GM12874 (cell line): Measurements from ENCODE around the gene LMBR1.

Experiments used
- TF ChIP-seq, protein P1 (sequence below): IDR thresholded peaks from 2 replicates; pipeline ENCODE4 v1.5.1; 2011; ENCODE audit warnings: low read depth, mild to moderate bottlenecking, control low read depth, low read length, moderate library complexity; ENCODE audit not compliant: insufficient read depth

The LMBR1 gene

DNA sequence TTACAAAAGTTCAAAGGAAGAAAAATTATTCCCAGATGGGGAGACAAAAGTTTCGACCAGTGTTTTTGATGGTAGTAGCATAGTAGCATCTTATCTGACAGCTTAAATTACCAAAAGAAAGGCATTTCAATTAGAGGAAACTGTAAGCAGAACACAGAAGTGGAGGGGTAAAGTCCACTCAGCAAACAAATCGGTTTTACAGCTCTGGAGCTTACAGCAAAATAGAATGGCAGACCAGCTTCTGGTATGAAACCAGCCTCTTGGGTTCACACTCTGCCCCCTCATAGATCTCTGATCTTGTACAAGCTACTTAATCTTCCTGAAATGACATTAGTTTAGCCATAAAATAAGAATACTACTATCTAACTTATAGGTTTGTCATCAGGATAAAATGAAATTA lies 133.8 kb downstream of the LMBR1 start:
- TF ChIP-seq, protein P1, sequence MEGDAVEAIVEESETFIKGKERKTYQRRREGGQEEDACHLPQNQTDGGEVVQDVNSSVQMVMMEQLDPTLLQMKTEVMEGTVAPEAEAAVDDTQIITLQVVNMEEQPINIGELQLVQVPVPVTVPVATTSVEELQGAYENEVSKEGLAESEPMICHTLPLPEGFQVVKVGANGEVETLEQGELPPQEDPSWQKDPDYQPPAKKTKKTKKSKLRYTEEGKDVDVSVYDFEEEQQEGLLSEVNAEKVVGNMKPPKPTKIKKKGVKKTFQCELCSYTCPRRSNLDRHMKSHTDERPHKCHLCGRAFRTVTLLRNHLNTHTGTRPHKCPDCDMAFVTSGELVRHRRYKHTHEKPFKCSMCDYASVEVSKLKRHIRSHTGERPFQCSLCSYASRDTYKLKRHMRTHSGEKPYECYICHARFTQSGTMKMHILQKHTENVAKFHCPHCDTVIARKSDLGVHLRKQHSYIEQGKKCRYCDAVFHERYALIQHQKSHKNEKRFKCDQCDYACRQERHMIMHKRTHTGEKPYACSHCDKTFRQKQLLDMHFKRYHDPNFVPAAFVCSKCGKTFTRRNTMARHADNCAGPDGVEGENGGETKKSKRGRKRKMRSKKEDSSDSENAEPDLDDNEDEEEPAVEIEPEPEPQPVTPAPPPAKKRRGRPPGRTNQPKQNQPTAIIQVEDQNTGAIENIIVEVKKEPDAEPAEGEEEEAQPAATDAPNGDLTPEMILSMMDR: no peak

DNA sequence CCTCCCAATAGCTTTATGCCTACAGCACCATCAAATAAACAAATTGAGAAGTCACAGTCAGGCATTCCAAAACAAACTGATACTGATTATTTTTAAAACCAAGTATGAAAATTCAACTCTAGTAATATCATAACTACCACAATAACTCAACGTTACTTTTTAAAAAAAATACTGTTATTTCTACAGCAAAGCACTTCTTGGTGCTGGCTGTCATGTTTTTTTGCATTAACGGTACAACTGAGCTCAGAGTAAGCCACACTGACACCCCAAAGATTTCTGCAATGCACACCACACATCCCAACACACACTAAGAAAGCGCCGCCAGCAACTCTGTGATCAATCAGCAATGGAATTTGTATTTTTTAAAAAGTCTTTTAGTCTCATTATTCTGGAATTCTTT lies 138.8 kb downstream of the LMBR1 start:
- TF ChIP-seq, protein P1: no peak

DNA sequence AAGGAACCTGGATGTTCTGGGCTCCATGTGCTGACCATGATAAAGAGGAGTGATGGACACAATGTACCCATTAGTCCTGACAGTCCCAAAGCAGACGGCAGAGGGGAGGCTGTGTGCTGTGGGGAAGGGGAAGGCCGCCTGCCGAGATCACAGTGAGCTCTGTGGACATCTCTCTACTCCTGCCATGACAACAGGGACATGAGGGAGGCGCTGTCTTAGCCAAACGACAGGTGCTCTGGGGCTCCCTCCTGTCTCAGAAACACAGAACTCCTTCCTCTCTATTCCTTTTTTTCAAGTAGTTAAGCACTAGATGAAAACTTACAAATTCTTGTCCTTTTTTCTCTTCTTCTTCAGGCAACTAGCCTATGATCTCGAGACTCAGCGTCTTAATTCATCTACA lies 139.4 kb downstream of the LMBR1 start:
- TF ChIP-seq, protein P1: no peak

DNA sequence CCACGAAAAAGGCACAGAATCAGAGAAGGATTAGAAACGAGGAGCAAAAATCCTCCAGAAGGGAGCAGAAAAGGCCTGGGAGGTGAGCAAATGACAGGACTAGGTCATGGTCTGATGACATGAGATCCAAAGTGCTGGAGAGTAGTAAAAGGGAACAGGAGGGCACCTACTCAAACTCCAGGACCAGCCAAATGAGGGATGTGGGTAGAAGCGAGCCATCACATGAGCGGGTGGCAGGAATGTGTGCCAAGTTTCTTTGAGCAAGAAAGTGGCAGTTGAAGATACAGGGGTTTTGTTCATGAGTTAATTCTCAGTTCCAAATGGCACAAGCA lies 139.8 kb downstream of the LMBR1 start:
- TF ChIP-seq, protein P1: no peak

DNA sequence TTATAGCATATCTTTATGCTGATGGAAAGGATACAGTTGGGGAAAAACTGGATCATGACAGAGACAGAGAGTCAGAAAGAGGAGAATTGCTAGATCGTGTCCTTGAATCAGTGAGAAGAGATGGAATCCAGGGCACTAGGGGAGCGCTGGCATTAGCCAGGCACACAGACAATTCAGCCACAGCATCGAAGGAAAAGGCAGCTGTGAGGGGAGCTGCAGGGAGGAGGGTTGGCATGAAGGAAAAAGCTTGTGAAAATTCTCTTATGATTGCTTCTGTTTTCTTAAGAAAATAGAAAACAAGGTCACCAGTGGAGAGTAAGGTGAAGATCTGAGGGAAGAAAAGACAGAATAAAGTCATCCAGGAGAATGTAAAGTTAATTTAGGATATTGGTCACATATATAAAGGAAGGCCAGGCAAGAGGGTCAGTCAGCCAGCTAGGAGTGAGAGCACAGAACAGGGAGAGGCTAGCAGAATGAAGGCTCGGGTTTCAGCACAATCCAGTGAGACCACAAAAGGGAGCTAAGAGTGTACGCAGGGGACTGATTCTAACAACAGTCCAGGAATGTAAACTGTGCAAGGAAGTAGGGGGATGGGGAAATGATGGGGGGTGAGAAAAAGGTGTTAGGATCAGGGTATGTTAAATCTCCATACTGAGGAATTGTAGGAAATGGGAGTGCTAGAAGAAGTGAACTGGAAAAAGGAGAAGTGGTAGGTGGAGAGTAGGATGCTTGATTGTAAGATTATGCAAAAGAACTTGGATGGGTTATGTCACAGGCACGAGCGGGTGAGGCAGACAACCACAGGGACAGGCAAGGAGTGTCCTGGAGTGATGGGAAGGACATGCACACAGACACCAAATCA lies 140.4 kb downstream of the LMBR1 start:
- TF ChIP-seq, protein P1: no peak

DNA sequence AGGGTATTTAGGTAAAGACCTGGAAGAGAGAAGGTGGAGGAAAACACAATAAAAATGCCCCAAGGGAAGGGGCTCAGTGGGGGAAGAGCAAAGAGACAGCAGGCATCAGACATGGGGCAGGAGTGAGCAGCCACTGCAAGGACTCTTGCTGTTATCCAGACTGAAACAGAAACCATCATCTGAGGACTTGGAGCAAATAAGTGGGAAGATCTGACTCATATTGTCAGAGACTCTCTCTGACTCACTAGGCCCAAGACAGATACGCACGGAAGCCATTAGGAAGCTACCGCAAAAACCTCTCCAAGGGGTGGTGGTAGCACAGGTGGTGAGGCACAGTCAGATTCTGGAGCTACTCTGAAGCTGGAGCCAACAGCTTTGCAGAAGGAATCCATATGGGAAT lies 141.7 kb downstream of the LMBR1 start:
- TF ChIP-seq, protein P1: no peak

DNA sequence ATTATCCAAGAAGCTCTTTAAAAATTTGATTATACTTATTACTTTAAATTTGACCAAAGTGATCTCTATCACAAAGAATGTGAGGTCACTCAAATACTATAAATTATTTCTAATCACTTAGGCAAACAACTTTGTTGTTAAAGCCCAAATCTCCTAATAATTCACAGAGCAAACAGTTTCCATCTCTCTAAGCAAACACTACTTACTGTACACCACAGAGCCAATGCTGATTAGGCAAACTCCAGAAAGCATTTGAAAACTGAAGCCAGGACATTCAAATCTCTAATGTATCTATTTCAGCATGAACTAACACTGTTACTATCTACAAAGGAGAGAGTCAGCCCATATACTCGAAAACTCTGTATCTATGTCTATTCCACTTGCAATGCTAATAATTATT lies 145.3 kb downstream of the LMBR1 start:
- TF ChIP-seq, protein P1: no peak
